ENCODE measurements around the gene ART4. TPM values are rescaled to one million over a fixed set of nuclear protein-coding genes. Genes with fewer than 3 reads are reported as not detected.

ART4 gene
- total RNA-seq, 1 experiment from 2014 or later = not detected

DNA sequence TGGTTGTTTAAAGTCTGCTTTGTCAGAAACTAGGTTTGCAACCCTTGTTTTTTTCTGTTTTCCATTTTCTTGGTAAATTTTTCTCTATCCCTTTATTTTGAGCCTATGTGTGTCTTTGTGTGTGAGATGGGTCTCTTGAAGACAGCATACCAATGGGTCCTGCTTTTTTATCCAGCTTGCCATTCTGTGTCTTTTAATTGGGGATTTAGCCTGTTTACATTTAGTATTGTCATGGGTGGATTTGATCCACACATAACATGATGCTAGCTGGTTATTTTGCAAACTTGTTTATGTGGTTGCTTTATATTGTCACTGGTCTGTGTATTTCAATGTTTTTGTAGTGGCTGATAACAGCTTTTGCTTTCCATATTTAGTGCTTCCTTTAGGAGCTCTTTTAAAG, 17.2 kb upstream of the ART4 start:
- BruUV-seq (replicated peaks) = no TSS peak
- no peak overlapping the region for H3K27ac ChIP-seq (ENCODE audit: low read depth, low read length)
- H3K4me1 ChIP-seq (ENCODE audit: control insufficient read depth in 1 of 2, insufficient read depth in 2 of 2, low read length in 2 of 2) = no peaks in the 10 kb centered on the region
- no peaks in the 10 kb centered on the region for H3K79me2 ChIP-seq (ENCODE audit: insufficient read depth, low read length)
- no peaks in the 10 kb centered on the region for H3K36me3 ChIP-seq (ENCODE audit: control insufficient read depth in 1 of 2, insufficient read depth in 2 of 2, low read length in 2 of 2)
- ATAC-seq = no peak
- POLR2A ChIA-PET = no interaction called here
- H3K9me3 ChIP-seq (ENCODE audit: control insufficient read depth in 1 of 2, insufficient read depth in 1 of 2, low read depth in 1 of 2, low read length in 2 of 2) = no peaks in the 10 kb centered on the region
- CTCF ChIA-PET = no interaction called here
- no peak overlapping the region for H3K4me3 ChIP-seq (replicated peaks in 1 of 2; ENCODE audit: low read depth in 1 of 2, low read length in 2 of 2)
- intact Hi-C loops (cut with micrococcal nuclease) = no loop called here
- H4K20me1 ChIP-seq (ENCODE audit: insufficient read depth) = no peaks in the 10 kb centered on the region
- no peaks in the 10 kb centered on the region for H3K27me3 ChIP-seq (ENCODE audit: insufficient read depth, low read length)
- no peak overlapping the region for H3K9ac ChIP-seq (ENCODE audit: low read length)
- H3K9me2 ChIP-seq (ENCODE audit: insufficient read depth) = no peaks in the 10 kb centered on the region
- TF ChIP-seq, protein P1, sequence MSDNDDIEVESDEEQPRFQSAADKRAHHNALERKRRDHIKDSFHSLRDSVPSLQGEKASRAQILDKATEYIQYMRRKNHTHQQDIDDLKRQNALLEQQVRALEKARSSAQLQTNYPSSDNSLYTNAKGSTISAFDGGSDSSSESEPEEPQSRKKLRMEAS (IDR thresholded peaks at IDR 0.05) = no peak
- no peak for TF ChIP-seq FOSL1 (IDR thresholded peaks at IDR 0.05; ENCODE audit: low read depth)
- no peak for TF ChIP-seq SIN3A (IDR thresholded peaks at IDR 0.05; ENCODE audit: low read depth)
- TF ChIP-seq, protein P2, sequence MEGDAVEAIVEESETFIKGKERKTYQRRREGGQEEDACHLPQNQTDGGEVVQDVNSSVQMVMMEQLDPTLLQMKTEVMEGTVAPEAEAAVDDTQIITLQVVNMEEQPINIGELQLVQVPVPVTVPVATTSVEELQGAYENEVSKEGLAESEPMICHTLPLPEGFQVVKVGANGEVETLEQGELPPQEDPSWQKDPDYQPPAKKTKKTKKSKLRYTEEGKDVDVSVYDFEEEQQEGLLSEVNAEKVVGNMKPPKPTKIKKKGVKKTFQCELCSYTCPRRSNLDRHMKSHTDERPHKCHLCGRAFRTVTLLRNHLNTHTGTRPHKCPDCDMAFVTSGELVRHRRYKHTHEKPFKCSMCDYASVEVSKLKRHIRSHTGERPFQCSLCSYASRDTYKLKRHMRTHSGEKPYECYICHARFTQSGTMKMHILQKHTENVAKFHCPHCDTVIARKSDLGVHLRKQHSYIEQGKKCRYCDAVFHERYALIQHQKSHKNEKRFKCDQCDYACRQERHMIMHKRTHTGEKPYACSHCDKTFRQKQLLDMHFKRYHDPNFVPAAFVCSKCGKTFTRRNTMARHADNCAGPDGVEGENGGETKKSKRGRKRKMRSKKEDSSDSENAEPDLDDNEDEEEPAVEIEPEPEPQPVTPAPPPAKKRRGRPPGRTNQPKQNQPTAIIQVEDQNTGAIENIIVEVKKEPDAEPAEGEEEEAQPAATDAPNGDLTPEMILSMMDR (IDR thresholded peaks at IDR 0.05 in 2 of 3, conservative IDR thresholded peaks at IDR 0.05 in 1 of 3; ENCODE audit: borderline replicate concordance in 1 of 3, insufficient read depth in 1 of 3, low read depth in 2 of 3, low read length in 2 of 3) = no peak
- no peak for TF ChIP-seq CEBPB (IDR thresholded peaks at IDR 0.05; ENCODE audit: low read depth)
- TF ChIP-seq SRF (IDR thresholded peaks at IDR 0.05; ENCODE audit: low read depth) = no peak
- no peak for TF ChIP-seq POLR2A (IDR thresholded peaks at IDR 0.05; ENCODE audit: borderline replicate concordance, extremely low read depth, insufficient read depth, insufficient read length)
- DNase-seq (ENCODE audit: low read depth, low spot score) = no peak
- H3K4me2 ChIP-seq (ENCODE audit: low read length) = no peak overlapping the region
- RAD21 ChIA-PET (ENCODE audit: low non-redundant PET in 1 of 2, low total read pairs in 2 of 2, uncharacterized antibody in 2 of 2, unreplicated experiment in 2 of 2) = no interaction called here
- no peak overlapping the region for H2AFZ ChIP-seq (ENCODE audit: low read depth, low read length, poor library complexity, severe bottlenecking)

GRCh38 chr12:14858513-14858912, 15.2 kb upstream of the ART4 start:
- ChIA-PET CTCF (no interaction called here), RAD21 (ENCODE audit: low non-redundant PET in 1 of 2, low total read pairs in 2 of 2, uncharacterized antibody in 2 of 2, unreplicated experiment in 2 of 2) (no interaction called here), POLR2A (no interaction called here)
- Histone ChIP-seq H3K4me3 (replicated peaks in 1 of 2; ENCODE audit: low read depth in 1 of 2, low read length in 2 of 2) (no peak overlapping the region), H3K79me2 (ENCODE audit: insufficient read depth, low read length) (no peaks in the 10 kb centered on the region), H3K9ac (ENCODE audit: low read length) (no peak overlapping the region), H3K36me3 (ENCODE audit: control insufficient read depth in 1 of 2, insufficient read depth in 2 of 2, low read length in 2 of 2) (no peaks in the 10 kb centered on the region), H3K4me2 (ENCODE audit: low read length) (no peak overlapping the region), H3K4me1 (ENCODE audit: control insufficient read depth in 1 of 2, insufficient read depth in 2 of 2, low read length in 2 of 2) (no peaks in the 10 kb centered on the region), H4K20me1 (ENCODE audit: insufficient read depth) (no peaks in the 10 kb centered on the region), H3K27ac (ENCODE audit: low read depth, low read length) (no peak overlapping the region), H3K9me3 (ENCODE audit: control insufficient read depth in 1 of 2, insufficient read depth in 1 of 2, low read depth in 1 of 2, low read length in 2 of 2) (no peaks in the 10 kb centered on the region), H3K27me3 (ENCODE audit: insufficient read depth, low read length) (no peaks in the 10 kb centered on the region), H2AFZ (ENCODE audit: low read depth, low read length, poor library complexity, severe bottlenecking) (no peak overlapping the region), H3K9me2 (ENCODE audit: insufficient read depth) (no peaks in the 10 kb centered on the region)
- intact Hi-C loops (cut with micrococcal nuclease) = no loop called here
- ATAC-seq = no peak
- TF ChIP-seq REST (IDR thresholded peaks at IDR 0.05; ENCODE audit: low read depth) (no peak), SRF (IDR thresholded peaks at IDR 0.05; ENCODE audit: low read depth) (no peak), POLR2A (IDR thresholded peaks at IDR 0.05; ENCODE audit: borderline replicate concordance, extremely low read depth, insufficient read depth, insufficient read length) (no peak)
- TF ChIP-seq, protein P2 (IDR thresholded peaks at IDR 0.05 in 2 of 3, conservative IDR thresholded peaks at IDR 0.05 in 1 of 3; ENCODE audit: borderline replicate concordance in 1 of 3, insufficient read depth in 1 of 3, low read depth in 2 of 3, low read length in 2 of 3) = no peak
- DNase-seq (ENCODE audit: low read depth, low spot score) = no peak
- no TSS peak for BruUV-seq (replicated peaks)
